OCI-LY7 (cell line): ENCODE data around the gene ALDH1B1. TPM values are rescaled to one million over a fixed set of nuclear protein-coding genes. Genes with fewer than 3 reads are reported as not detected.

Experiments used
- BruUV-seq: library from RNA; stranded (reverse); fragments of 400-500 nt; replicated peaks from 2 replicates; lab custom pipeline; 2021; lab: Mats Ljungman, UMichigan
- CTCF ChIA-PET: fragments of 300-600 bp; sonication (Branson Sonifier 250); formaldehyde crosslinking; loops from one replicate; lab custom pipeline; 2022; ENCODE audit warnings: antibody characterized with exemption; ENCODE audit not compliant: unreplicated experiment; lab: Charles Lee
- POLR2A ChIA-PET: fragments of 300-600 bp; sonication (Branson Sonifier 250); formaldehyde crosslinking; loops from one replicate; lab custom pipeline; 2022; ENCODE audit warnings: antibody characterized with exemption; lab: Charles Lee
- DNase-seq: peaks from one replicate; pipeline ENCODE4 v3.0.0-alpha.2; 2015; ENCODE audit warnings: low spot score
- H2AFZ ChIP-seq: fragments of 200-600 bp; sonication (generic), shearing (Covaris generic); 2 replicates; pipeline ENCODE4 v1.6.1; 2014; ENCODE audit warnings: mild to moderate bottlenecking, antibody characterized with exemption, low read length, moderate library complexity
- H3K27ac ChIP-seq: fragments of 200-600 bp; sonication (generic); 2 replicates; pipeline ENCODE4 v1.5.1; 2014; ENCODE audit warnings: mixed run types, low read depth, mild to moderate bottlenecking, moderate library complexity, low read length, inconsistent platforms; ENCODE audit not compliant: poor library complexity, severe bottlenecking
- H3K36me3 ChIP-seq: fragments of 200-600 bp; sonication (generic); 2 replicates; pipeline ENCODE4 v1.6.1; 2014; ENCODE audit warnings: mild to moderate bottlenecking, antibody characterized with exemption, low read length, moderate library complexity, mixed read lengths; ENCODE audit not compliant: insufficient read depth
- H3K4me1 ChIP-seq: fragments of 200-600 bp; sonication (generic); 2 replicates; pipeline ENCODE4 v1.5.1; 2014; ENCODE audit warnings: mild to moderate bottlenecking, low read length; ENCODE audit not compliant: insufficient read depth, poor library complexity, severe bottlenecking
- H3K4me2 ChIP-seq: fragments of 200-600 bp; sonication (generic); 2 replicates; pipeline ENCODE4 v1.6.1; 2014; ENCODE audit warnings: mild to moderate bottlenecking, low read length
- H3K4me3 ChIP-seq: fragments of 200-600 bp; sonication (generic); 2 replicates; pipeline ENCODE4 v1.5.1; 2014; ENCODE audit warnings: mild to moderate bottlenecking, low read depth, low read length; ENCODE audit not compliant: poor library complexity, severe bottlenecking
- H3K79me2 ChIP-seq: fragments of 200-600 bp; sonication (generic); 2 replicates; pipeline ENCODE4 v1.6.1; 2016; ENCODE audit warnings: low read depth, mild to moderate bottlenecking, low read length, moderate library complexity, mixed read lengths; ENCODE audit not compliant: insufficient read depth
- H3K9me2 ChIP-seq: fragments of 200-600 bp; sonication (generic); 2 replicates; pipeline ENCODE4 v1.6.1; 2016; ENCODE audit warnings: mild to moderate bottlenecking, low read length, mixed read lengths; ENCODE audit not compliant: insufficient read depth
- H3K9me3 ChIP-seq: fragments of 200-600 bp; sonication (generic); 2 replicates; pipeline ENCODE4 v1.6.1; 2014; ENCODE audit warnings: mild to moderate bottlenecking, mixed run types, low read length, mixed read lengths
- H4K20me1 ChIP-seq: fragments of 200-600 bp; sonication (generic); 2 replicates; pipeline ENCODE4 v1.6.1; 2014; ENCODE audit warnings: mild to moderate bottlenecking, antibody characterized with exemption, low read length, moderate library complexity, mixed read lengths; ENCODE audit not compliant: insufficient read depth
- CTCF ChIP-seq: fragments of 200-600 bp; sonication (generic); conservative IDR thresholded peaks from 2 replicates; pipeline ENCODE4 v1.5.1; 2014; ENCODE audit warnings: mild to moderate bottlenecking, antibody characterized with exemption, low read length, moderate library complexity, mixed read lengths
- EZH2phosphoT487 ChIP-seq: fragments of 200-600 bp; sonication (generic); IDR thresholded peaks from 2 replicates; pipeline ENCODE4 v1.6.1; 2018; ENCODE audit warnings: low read depth, borderline replicate concordance, mild to moderate bottlenecking, mixed run types, antibody characterized with exemption, low read length, moderate library complexity, mixed read lengths
- intact Hi-C: fragments of 100-400 bp; cut with micrococcal nuclease; formaldehyde crosslinking; loops from one replicate; pipeline ENCODE4 v1.10.0; 2022; ENCODE audit not compliant: unreplicated experiment
- total RNA-seq, 2 experiments: library from RNA; depleted of rRNA in 1 of 2; stranded (reverse); fragments of >200 nt in 1 of 2; shearing (Covaris generic) in 1 of 2; gene quantifications; 2 replicates each; pipeline ENCODE4 v1.2.3, GENCODE V29; 2014 to 2022

The ALDH1B1 gene
- total RNA-seq, 2 experiments from 2014 or later, result 0.32 to 8.6 TPM

- H3K4me2 ChIP-seq, result no peak overlapping the region
- H3K36me3 ChIP-seq, result no peaks in the 10 kb centered on the region
- POLR2A ChIA-PET, result interaction anchor here (1.0 kb wide), 1 partner anchor 18 kb away, joined by 3 read pairs; no protein-coding TSS in a partner anchor
- TF ChIP-seq CTCF (no peak), EZH2phosphoT487 (no peak)
- no peaks in the 10 kb centered on the region for H3K79me2 ChIP-seq
- no peaks in the 10 kb centered on the region for H3K9me3 ChIP-seq
- CTCF ChIA-PET, result no interaction called here
- no peaks in the 10 kb centered on the region for H4K20me1 ChIP-seq
- H3K4me1 ChIP-seq, result no peaks in the 10 kb centered on the region
- BruUV-seq, result no TSS peak
- no peak for DNase-seq
- H3K27ac ChIP-seq, result no peak overlapping the region
- no peak overlapping the region for H2AFZ ChIP-seq
- H3K9me2 ChIP-seq, result no peaks in the 10 kb centered on the region
- no peak overlapping the region for H3K4me3 ChIP-seq
- intact Hi-C loops, result no loop called here
These were observed 31.5 kb upstream of the ALDH1B1 start for GRCh38 chr9:38360839-38361472.

- H2AFZ ChIP-seq, result no peak overlapping the region
- H3K4me3 ChIP-seq, result no peak overlapping the region
- DNase-seq, result no peak
- BruUV-seq, result no TSS peak
- POLR2A ChIA-PET, result interaction anchor here (1.0 kb wide), 1 partner anchor 19 kb away, joined by 3 read pairs; no protein-coding TSS in a partner anchor
- H3K27ac ChIP-seq, result no peak overlapping the region
- H3K9me3 ChIP-seq, result no peaks in the 10 kb centered on the region
- no peaks in the 10 kb centered on the region for H3K36me3 ChIP-seq
- H3K4me2 ChIP-seq, result no peak overlapping the region
- intact Hi-C loops, result no loop called here
- H3K9me2 ChIP-seq, result no peaks in the 10 kb centered on the region
- H4K20me1 ChIP-seq, result no peaks in the 10 kb centered on the region
- TF ChIP-seq CTCF (no peak), EZH2phosphoT487 (no peak)
- no peaks in the 10 kb centered on the region for H3K4me1 ChIP-seq
- no peaks in the 10 kb centered on the region for H3K79me2 ChIP-seq
- CTCF ChIA-PET, result no interaction called here
These were observed 31.0 kb upstream of the ALDH1B1 start for GRCh38 chr9:38361473-38361850.

- TF ChIP-seq CTCF, result peak; percentile 73
- TF ChIP-seq EZH2phosphoT487, result no peak
- H3K9me3 ChIP-seq, result no peaks in the 10 kb centered on the region
- BruUV-seq, result no TSS peak
- no peaks in the 10 kb centered on the region for H3K36me3 ChIP-seq
- no peaks in the 10 kb centered on the region for H3K4me1 ChIP-seq
- no peak overlapping the region for H2AFZ ChIP-seq
- ChIA-PET CTCF (no interaction called here), POLR2A (no interaction called here)
- no peak overlapping the region; the same call in 1 of the 2 replicates for H3K4me2 ChIP-seq
- H3K4me3 ChIP-seq, result no peak overlapping the region
- H3K9me2 ChIP-seq, result no peaks in the 10 kb centered on the region
- intact Hi-C loops, result no loop called here
- DNase-seq, result peak; percentile 31
- H4K20me1 ChIP-seq, result no peaks in the 10 kb centered on the region
- no peak overlapping the region for H3K27ac ChIP-seq
- no peaks in the 10 kb centered on the region for H3K79me2 ChIP-seq
These were observed 29.5 kb upstream of the ALDH1B1 start for GRCh38 chr9:38362852-38363588.
